HG02840 (cell line): ENCODE results near the gene CADM2.

Source experiments
- ATAC-seq: cut with Tn5 transposase; IDR thresholded peaks from one replicate; pipeline ENCODE4 v1.9.1; 2021; ENCODE audit warnings: mild to moderate bottlenecking, moderate library complexity, moderate number of reproducible peaks; ENCODE audit not compliant: unreplicated experiment, low FRiP score

CADM2 gene

DNA sequence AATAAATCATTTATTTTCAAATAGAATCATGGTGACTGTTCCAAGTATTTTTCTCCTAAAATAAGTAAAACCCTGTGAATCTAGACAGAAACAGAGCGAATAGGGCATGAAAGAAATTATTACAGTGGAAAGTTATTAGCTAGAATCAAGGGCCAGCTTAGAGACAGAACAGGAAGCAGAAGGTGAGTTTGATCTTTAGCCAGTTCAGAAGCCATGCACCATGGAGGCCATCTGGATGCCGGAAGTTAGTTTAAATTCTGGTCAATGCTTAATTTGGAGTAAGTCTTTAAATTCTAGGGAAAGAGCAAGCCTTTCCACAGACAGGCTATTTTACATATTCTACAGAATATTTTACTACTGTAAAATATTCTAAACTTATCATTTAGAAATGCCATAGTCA is 574.8 kb downstream of the CADM2 start:
- no peak for ATAC-seq

DNA sequence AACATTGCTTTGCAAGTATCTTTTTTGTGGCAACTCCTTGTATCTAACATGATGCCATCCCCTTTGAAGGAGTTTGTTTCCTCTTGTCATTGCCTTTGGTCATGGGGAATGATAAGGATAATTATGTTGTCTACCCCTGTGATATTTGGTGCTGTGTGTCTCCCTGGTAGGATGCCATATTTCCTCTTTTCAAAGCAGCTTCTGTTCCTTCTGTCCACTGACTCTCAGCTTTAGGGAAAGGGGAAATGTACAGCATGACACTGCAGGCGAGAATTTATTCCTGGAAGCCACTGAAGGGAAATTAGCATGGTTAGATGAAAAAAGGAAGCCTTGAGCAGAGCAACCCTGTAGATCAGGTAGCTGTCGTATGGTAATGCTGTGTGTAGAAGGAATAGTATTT is 576.7 kb downstream of the CADM2 start:
- no peak for ATAC-seq

DNA sequence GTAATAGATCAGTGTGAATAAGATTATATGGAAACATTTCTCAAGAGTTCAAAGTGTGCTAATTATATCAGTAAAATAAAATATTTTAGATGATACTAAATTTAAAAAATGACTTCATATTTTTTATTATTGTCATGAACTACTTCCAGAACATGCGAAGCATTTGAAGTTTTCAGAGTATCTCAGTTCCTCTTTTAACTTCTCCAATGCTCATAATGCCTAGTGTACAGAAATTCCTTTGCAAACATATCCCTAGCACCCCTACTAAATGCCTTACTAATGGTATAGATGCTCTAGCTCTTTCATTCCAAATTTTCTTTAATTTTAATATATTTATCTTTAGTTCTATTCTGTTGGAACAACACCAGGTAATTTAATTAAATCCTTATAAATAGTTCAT is 580.4 kb downstream of the CADM2 start:
- ATAC-seq: no peak

DNA sequence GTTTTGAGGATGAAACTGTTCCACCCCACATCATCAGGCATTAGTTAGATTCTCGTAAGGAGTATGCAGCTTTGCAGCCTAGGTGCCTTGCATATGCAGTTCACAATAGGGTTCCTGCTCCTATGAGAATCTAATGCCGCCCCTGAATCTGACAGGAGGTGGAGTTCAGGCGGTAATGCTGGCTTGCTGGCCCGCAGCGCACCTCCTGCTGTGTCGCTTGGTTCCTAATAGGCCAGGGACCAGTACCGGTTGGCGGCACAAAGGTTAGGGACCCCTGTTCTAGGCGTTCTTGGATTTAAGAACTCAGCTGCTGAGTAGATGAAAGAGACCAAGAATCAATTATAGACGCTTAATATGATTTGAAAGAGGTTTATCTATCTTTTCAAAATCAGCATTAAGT is 595.4 kb downstream of the CADM2 start:
- ATAC-seq: no peak

DNA sequence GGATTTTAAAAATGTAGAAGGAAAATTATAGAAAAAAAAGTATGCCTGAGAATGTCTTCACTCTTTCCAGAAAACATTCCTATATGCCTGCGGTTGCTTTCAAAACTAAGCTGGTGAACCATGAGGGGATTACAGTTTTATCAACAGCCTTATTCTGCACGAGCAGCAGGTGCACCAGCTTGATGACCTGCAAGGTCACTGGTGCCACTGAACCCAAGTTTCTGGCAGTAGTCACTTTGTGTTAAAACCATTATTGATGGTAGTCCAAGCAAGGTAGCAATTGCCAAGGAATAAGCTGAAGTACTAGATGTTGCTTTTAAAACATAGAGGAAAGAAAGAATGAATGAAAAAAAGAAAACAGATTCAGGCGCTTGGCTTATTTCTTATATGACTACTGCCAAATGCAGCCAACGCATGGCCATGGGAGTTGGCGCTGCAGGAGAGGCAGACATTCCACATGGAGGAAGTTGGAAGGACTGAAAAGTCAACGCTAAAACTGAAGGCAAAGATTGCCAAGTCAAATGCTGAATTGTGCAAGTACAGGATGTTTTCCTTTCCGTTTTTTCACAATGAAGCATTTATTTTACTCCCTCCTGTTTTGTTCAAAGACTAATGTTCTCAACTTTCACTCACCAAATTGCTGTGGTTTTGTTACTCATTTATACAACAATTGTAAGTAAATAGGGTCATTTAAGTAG is 601.4 kb downstream of the CADM2 start:
- ATAC-seq: no peak

DNA sequence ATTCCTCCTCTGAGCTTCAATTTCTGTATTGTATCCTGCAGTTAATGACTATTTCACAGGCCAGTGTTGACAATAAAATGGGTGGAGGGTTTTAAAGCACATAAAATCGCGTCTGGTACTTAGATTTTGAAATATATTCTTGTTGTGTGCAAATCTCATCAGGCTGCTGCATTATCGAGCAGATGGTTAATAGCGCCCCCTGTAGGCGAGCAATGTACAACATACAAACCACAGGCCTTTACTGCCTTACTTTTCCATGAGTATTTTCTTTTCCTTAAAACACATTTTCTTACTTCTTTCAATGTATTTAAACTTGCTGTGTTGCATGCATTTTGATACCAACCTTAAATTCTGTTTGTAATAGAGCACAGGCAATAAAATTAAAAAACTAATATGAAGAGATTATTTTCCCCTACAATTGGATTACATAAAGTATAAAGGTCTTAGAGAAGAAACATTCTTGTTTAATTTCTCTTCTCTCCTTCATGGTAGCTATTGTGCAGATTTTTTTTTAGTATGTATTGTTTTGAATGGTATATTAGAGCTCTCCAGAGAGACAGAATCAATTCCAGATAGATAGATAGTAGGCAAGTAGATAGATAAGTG is 608.4 kb downstream of the CADM2 start:
- no peak for ATAC-seq

DNA sequence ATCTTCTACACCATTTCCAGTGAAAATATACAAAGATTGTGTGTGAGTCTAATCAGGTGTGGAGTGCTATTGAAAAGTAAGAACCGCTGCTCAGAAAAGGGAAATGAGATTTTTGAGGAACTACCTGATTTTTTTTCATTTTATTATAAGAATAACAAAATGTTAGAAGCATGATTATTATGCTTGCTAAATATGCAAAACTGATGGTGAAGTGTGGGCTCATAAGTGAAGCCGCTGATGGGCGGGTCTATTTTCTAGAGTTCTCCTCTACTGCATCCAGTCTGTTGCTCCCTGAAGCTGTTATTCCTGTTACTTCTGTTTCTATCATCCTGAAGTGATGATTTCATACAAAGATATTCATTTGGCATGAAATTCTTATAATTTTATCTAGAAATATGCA is 612.0 kb downstream of the CADM2 start:
- no peak for ATAC-seq

DNA sequence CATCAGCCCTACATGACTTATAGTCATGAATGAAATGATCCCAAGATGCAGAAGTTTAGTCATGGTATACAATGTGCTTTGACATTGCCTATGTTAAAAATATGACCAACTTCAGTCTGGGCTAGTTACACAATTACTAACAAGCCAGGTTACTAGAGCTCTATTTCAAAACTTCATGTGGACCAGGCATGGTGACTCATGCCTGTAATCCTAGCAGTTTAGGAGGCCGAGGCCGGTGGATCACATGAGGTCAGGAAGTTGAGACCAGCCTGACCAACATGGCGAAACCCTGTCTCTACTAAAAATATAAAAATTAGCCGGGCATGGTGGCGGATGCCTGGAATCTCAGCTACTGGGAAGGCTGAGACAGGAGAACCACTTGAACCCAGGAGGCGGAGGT is 613.0 kb downstream of the CADM2 start:
- no peak for ATAC-seq

DNA sequence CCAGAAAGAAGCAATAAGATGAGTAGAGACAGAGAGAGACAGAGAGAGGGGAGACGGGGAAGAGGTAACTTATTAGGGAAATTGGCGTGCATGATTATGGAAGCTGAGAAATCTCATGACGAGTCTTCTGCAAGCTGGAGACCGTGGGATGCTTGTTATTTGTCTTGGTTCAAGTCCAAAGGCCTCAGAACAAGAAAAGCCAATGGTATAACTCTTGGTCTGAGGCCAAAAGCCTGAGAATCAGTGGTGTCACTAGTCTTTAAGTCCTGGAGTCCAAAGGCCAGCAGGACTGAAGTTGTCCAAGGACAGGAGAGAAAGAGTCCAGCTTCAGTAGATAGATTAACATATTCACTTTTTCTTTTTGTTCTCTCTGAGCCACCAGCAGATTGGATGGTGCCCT is 613.6 kb downstream of the CADM2 start:
- ATAC-seq: no peak

DNA sequence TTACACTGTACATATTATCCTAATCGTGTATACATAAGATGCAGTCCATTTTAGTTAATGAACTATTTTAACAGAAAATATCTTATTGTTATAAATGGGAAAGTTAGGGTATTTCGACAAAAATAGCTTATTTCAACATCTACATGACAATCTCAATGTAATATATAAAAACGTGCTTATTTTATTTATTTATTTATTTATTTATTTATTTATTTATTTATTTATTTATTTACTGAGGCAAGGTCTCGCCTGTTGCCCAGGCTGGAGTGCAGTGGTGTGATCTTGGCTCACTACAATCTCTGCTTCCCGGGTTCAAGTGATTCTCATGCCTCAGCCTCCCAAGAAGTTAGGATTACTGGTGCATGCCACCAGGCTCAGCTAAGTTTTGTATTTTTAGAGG is 614.2 kb downstream of the CADM2 start:
- ATAC-seq: no peak

DNA sequence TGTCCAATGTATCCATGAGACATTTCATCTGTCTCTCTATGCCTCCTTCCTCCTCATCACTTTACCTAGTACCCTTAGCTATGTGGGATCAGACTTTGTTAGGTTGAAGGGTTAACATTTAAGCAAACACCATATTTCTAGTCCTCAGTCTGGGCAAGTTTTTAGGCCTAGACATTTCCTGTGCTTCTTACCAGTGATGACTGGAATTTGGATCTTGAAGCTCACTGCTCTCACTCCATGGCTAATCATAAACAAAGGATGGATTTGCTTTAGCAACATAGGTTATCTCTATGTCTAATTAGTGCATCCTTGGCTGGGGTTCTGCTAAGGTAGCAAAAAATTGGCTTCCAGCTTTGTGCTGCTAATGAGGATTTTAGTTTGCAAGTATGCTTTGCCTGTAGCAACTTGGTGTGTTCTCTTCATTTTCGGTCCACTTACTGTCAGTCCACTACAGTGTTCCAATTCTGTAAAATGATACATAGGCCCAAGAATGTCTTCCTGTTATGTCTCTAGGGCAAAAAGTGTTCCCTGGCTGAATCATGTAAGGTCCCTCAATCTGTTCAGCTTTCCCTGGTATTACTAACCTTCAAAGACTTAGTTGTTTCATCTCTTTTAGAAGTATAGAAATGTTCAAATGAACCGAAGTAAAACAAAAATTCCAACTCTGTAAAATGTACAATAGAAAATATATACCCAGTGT is 615.4 kb downstream of the CADM2 start:
- no peak for ATAC-seq

DNA sequence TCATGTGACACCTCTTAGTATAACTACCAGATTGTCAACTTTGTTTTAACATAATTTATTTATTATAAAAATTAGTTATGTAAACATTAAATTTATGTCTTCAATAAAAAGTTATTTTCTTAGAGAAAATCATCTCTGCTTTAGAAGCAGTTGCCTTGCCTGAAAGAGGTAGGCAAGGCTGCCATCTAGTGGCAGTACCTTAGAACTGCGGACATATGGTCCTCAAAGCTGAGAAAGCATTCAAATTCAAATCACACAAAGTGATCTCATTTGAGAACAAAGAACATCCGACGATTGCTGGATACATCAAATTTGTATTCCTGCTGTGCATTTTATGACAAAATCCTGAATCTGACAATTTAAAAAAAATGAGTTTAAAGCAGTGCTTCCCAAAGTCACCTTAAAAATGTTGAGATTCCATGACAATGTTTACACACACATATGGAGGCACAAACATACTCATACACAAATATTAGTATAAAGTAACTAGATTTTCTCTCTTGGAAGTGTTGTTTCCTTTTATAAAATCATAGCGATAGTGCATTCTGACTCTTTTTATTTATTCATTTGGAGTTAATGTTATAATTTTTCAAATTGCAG is 617.4 kb downstream of the CADM2 start:
- no peak for ATAC-seq

DNA sequence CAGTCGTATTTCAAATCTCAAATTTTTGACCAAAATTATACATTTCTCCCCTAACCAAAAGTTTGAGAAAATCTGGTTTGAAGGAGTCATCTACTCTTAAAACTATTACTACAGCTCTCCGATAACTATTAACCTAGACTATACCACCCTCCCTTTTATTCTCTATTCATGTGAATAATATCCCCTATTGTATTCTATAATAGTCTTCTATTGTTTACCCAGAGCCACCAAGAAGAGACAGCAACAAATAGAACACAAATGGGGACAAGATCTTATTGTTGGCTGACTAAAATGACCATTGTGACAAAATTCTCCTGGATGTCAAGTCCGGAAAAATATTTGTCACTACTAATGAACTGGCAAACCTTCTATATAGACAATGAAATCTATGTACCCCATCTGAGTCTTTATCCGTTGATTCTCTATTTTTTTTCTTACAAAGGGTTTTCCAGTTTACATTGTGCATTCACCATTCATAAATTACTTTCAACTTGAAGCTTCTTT is 618.0 kb downstream of the CADM2 start:
- ATAC-seq: no peak

DNA sequence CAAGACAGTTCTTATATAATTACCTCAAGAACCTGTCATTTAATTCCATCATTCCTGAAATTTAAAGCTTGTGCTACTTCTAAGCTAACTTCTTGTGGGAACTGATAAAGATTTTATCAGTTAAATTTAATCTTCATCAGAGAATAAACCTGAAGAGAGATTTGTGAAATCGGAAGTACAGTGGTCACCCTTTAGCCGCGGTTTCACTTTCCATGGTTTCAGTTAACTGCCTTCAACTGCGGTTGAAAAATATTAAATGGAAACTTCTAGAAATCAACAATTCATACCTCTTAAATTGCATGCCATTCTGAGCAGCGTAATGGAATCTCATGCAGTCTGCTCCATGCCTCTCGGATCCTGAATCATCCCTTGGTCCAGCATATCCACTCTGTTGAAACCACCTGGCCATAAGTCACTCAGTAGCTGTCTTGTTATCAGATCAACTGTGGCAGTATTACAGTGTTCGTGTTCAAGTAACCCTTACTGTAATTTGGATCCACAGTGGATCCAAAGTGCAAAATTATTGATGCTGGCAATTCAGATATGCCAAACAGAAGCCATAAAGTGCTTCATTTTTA is 626.1 kb downstream of the CADM2 start:
- no peak for ATAC-seq

DNA sequence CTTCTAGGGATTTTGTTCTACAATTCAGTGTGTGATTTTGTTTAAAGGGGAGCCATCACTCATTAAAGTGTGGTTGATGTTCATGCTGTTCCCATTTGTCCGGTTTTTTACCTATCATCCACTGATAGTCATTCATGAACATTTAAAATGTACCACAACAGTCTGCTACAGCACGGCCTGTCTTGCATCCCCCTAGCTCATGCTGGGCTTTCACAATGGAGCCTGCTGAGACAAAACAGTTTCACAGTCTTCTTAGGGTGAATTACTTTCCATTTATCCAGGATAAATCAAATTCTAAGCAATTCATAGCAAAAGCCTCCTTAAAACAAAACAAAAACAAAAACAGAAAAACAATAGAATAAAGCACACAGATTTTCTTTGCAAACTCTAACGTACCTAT is 627.2 kb downstream of the CADM2 start:
- ATAC-seq: no peak

DNA sequence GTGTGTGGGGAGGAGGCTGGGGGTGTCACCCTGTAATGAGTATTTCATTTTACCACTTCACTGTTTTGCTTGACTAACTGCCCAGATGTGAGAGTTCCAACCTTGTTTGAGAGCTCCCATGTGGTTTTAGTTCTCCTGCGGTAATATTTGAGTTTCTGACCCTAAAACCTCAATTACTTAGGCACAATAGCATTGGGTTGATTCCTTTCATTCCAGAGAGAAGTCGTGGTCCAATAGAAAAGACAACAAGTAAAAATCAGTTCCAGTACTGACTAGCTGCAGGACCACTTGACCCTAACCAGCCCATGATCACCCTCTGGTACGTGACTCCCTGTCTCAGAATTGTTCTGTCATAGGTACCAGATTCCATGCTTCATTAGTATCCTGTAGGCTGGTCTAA is 630.4 kb downstream of the CADM2 start:
- no peak for ATAC-seq

DNA sequence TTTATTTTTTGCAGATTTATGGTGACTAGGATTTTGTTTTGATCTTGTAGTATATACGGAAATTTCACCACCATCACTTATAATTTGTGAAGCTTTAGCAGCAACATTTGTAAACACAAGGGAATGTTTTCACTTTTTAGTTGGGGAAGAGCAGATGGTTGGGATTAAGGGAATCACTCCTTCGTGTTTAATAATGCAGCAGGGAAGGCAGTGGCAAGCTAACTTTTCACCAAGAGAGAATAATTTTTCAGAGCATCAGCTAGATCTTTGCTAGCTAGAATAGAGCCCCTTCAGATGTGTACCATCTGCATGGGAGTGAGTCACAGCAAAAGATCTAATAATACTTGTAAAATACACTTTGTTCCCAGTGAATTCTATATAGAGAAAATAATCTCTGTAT is 632.7 kb downstream of the CADM2 start:
- no peak for ATAC-seq

DNA sequence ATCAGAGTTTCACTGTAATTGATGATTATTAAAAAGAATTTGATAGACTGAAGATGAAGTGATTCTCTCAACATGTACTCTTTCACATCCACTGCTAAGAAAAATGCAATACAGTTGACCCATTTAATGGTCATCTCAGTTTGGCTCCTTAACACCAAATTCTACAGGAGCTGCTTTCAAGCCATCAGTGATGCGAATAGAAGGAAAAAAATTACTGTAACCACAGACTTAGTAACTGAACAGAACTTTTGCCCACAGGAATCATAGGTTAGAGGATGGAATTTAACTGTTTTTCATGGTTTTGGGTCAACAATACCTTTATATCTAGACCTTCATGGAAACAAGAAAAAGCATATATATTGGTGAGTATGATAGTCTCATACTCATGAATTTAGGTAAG is 633.5 kb downstream of the CADM2 start:
- ATAC-seq: no peak

DNA sequence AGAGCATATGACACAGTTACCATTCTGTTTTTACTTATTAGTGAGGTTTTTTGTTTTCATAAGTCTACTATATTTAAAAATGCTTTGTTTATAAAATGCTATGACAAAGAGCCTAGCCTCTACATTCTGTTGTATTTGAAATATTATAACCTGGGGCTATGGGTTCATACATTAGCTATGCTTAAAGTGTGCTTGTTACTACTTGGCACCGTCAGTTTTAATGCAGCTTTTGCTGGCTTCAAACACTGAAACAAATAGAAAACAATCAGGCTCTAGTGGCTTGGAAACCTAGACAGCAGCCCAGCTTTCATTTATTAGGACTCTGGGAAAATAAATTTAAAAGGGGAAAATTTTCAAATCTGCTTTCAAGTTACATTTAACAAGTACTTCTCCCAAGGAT is 635.9 kb downstream of the CADM2 start:
- ATAC-seq: no peak

DNA sequence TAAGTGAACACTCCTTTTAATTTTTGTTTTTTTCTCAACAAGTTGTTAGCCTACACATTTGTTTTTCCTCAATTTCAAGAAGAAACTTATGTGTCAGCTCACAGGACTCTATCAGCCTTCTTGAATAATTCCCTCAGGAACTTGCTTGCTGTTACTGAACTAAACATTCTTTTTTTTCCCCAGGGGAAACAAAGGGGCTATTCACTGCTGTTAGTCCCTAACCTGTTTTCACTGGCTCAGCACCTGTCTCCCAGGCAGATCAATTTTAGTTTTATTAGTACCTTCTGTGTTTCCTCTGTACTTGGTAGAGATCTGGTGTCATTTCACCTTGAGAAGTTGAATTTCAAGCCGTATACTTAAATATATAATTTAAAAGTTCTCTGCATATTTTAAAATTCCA is 644.6 kb downstream of the CADM2 start:
- no peak for ATAC-seq

DNA sequence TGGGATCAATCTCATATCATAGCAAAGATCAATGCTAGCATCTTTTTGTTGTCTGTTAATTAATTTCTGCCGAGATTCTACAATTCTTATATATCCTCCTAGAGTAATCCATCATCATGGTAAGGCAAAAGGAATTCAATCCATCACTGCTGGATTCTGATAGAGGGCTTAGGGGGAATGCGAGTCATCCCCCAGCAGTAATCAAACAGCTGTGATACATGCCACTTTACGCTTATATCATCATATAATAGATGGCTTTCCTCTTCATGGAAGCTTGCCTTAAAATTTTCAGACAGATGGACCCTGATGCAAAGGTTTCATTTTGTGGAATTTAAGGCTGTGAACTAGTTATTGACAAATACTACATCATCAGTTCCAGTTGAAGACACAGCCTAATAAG is 645.9 kb downstream of the CADM2 start:
- no peak for ATAC-seq
